Esophagus muscularis mucosa (tissue), 4 donors: ENCODE results near the gene TOMM20. TPM values are rescaled to one million over a fixed set of nuclear protein-coding genes. Genes with fewer than 3 reads are reported as not detected.

Experiments used
- DNase-seq: peaks from one replicate; pipeline ENCODE4 v3.0.0-alpha.2; 2017; ENCODE audit errors: extremely low spot score
- H3K27ac ChIP-seq, 4 donors: fragments of 200-600 bp; sonication (generic); replicated peaks in 1 of 4; 1 replicate in 3 of 4; 2 replicates in 1 of 4; pipeline ENCODE4 v1.5.1; 2016 to 2019; ENCODE audit warnings: mild to moderate bottlenecking in 1 of 4
- H3K27me3 ChIP-seq, 4 donors: fragments of 200-600 bp; sonication (generic); one replicate each; pipeline versions ENCODE4 v1.5.1 to v1.6.0; 2016 to 2019
- H3K36me3 ChIP-seq, 4 donors: fragments of 200-600 bp; sonication (generic); one replicate each; pipeline ENCODE4 v1.5.1; 2016 to 2019
- H3K4me1 ChIP-seq, 4 donors: fragments of 200-600 bp; sonication (generic); one replicate each; pipeline ENCODE4 v1.5.1; 2016 to 2019
- H3K4me3 ChIP-seq, 4 donors: fragments of 200-600 bp; sonication (generic); 1 replicate in 2 of 4; 2 replicates in 2 of 4; pipeline ENCODE4 v1.5.1; 2016 to 2019; ENCODE audit warnings: mild to moderate bottlenecking in 4 of 4, moderate library complexity in 1 of 4
- H3K9me3 ChIP-seq, 4 donors: fragments of 200-600 bp; sonication (generic); 1 replicate in 3 of 4; 2 replicates in 1 of 4; pipeline ENCODE4 v1.5.1; 2016 to 2019
- CTCF ChIP-seq, 3 experiments: fragments of 200-600 bp in 2 of 3; fragments of 450-650 bp in 1 of 3; sonication (generic) in 2 of 3; IDR thresholded peaks; one replicate each; pipeline ENCODE4 v1.5.1; 2017 to 2019; ENCODE audit warnings: antibody characterized with exemption in 3 of 3, mild to moderate bottlenecking in 2 of 3, moderate library complexity in 1 of 3
- EP300 ChIP-seq: sonication (generic); formaldehyde crosslinking; IDR thresholded peaks from one replicate; pipeline ENCODE4 v1.6.1; 2017; ENCODE audit warnings: antibody characterized with exemption
- POLR2A ChIP-seq: fragments of 450-650 bp; IDR thresholded peaks from one replicate; pipeline ENCODE4 v1.6.1; 2017; ENCODE audit warnings: antibody characterized with exemption, moderate library complexity, mild to moderate bottlenecking, low read depth
- POLR2AphosphoS5 ChIP-seq, 2 donors: sonication (generic); formaldehyde crosslinking; IDR thresholded peaks; one replicate each; pipeline ENCODE4 v1.6.1; 2017; ENCODE audit warnings: antibody characterized with exemption in 2 of 2
- WGBS: methylation state at CpG from one replicate; pipeline ENCODE4 v1.1.5; 2018; 5-methylcytosine and 5-hydroxymethylcytosine counted together
- intact Hi-C: fragments of 100-400 bp; cut with DNase I; formaldehyde crosslinking; loops from one replicate; pipeline ENCODE4 v1.15.1; 2023
- total RNA-seq, 4 donors: library from RNA; depleted of rRNA; stranded (reverse); fragments of >200 nt; gene quantifications; one replicate each; pipeline versions ENCODE4 v1.1.0 to v1.2.1, GENCODE V29; 2016

TOMM20 gene
- total RNA-seq, 4 donors from 2014 or later, result 59.7 to 94.3 (median 86.3) TPM

GRCh38 chr1:235102993-235103411 lies 25.6 kb downstream of the TOMM20 start:
- Histone ChIP-seq H3K4me3 (no peak overlapping the region), H3K27ac (no peak overlapping the region), H3K9me3 (no peaks in the 10 kb centered on the region), H3K4me1 (peaks cover 11 to 21% (median 15%) of the 10 kb centered on the region in 4 donors), H3K27me3 (no peaks in the 10 kb centered on the region), H3K36me3 (peaks cover 0 to 13% (median 8%) of the 10 kb centered on the region in 4 donors)
- TF ChIP-seq EP300, result no peak
- TF ChIP-seq CTCF (IDR thresholded peaks at IDR 0.05), result no peak
- no peak for TF ChIP-seq POLR2A
- DNase-seq, result no peak
- intact Hi-C loops, result loop anchor here (10.0 kb wide), 1 partner anchor 62 kb away; the partner anchor contains the start of gene RBM34
- WGBS, result 60% methylated on average over 4 of the region's 4 CpGs

- H3K36me3 ChIP-seq, result peaks cover 0 to 5% (median under 1%) of the 10 kb centered on the region in 4 donors
- WGBS, result 90% methylated on average over 3 of the region's 3 CpGs
- intact Hi-C loops, result loop anchor here (10.0 kb wide), 1 partner anchor 63 kb away; the partner anchor contains the start of gene RBM34
These were observed 26.4 kb downstream of the TOMM20 start for GRCh38 chr1:235102259-235102582.

GRCh38 chr1:235101558-235102258 lies 26.9 kb downstream of the TOMM20 start:
- H3K36me3 ChIP-seq, result no peaks in the 10 kb centered on the region
- WGBS, result 92% methylated on average over 5 of the region's 5 CpGs
- no peak for DNase-seq
- peaks cover 11 to 21% (median 15%) of the 10 kb centered on the region in 4 donors for H3K4me1 ChIP-seq
- H3K27ac ChIP-seq, result no peak overlapping the region
- TF ChIP-seq CTCF (IDR thresholded peaks at IDR 0.05) (no peak), POLR2AphosphoS5 (IDR thresholded peaks at IDR 0.05) (no peak), EP300 (no peak), POLR2A (no peak)
- H3K27me3 ChIP-seq, result no peaks in the 10 kb centered on the region
- intact Hi-C loops, result loop anchor here (10.0 kb wide), 1 partner anchor 63 kb away; the partner anchor contains the start of gene RBM34
- no peak overlapping the region for H3K4me3 ChIP-seq
- no peaks in the 10 kb centered on the region for H3K9me3 ChIP-seq

More at GRCh38 chr1:235102259-235102582, 26.4 kb downstream of the TOMM20 start:
- H3K27me3 ChIP-seq, result no peaks in the 10 kb centered on the region
- no peak for DNase-seq
- no peak overlapping the region for H3K27ac ChIP-seq
- peaks cover 11 to 21% (median 15%) of the 10 kb centered on the region in 4 donors for H3K4me1 ChIP-seq
- no peak overlapping the region for H3K4me3 ChIP-seq
- H3K9me3 ChIP-seq, result no peaks in the 10 kb centered on the region
- TF ChIP-seq POLR2AphosphoS5 (IDR thresholded peaks at IDR 0.05), result no peak
- no peak for TF ChIP-seq EP300
- TF ChIP-seq POLR2A, result no peak
- TF ChIP-seq CTCF (IDR thresholded peaks at IDR 0.05), result no peak

GRCh38 chr1:235100194-235100772 lies 28.4 kb downstream of the TOMM20 start:
- H3K27ac ChIP-seq, result no peak overlapping the region
- no peak for DNase-seq
- H3K36me3 ChIP-seq, result no peaks in the 10 kb centered on the region
- no peak overlapping the region for H3K4me3 ChIP-seq
- WGBS, result 70% methylated on average over 13 of the region's 13 CpGs
- intact Hi-C loops, result loop anchor here (10.0 kb wide), 1 partner anchor 65 kb away; the partner anchor contains the start of gene RBM34
- no peak for TF ChIP-seq POLR2AphosphoS5 (IDR thresholded peaks at IDR 0.05)
- no peak for TF ChIP-seq POLR2A
- no peak for TF ChIP-seq EP300
- TF ChIP-seq CTCF (IDR thresholded peaks at IDR 0.05), result no peak
- H3K4me1 ChIP-seq, result peaks cover 11 to 18% (median 15%) of the 10 kb centered on the region in 4 donors
- H3K27me3 ChIP-seq, result no peaks in the 10 kb centered on the region
- no peaks in the 10 kb centered on the region for H3K9me3 ChIP-seq
